Measurements from ENCODE around the gene PROC. TPM values are rescaled to one million over a fixed set of nuclear protein-coding genes. Genes with fewer than 3 reads are reported as not detected.

The PROC gene
- total RNA-seq, 4 donors from 2014 or later: 2.9 to 3.0 TPM; not detected in 2

DNA sequence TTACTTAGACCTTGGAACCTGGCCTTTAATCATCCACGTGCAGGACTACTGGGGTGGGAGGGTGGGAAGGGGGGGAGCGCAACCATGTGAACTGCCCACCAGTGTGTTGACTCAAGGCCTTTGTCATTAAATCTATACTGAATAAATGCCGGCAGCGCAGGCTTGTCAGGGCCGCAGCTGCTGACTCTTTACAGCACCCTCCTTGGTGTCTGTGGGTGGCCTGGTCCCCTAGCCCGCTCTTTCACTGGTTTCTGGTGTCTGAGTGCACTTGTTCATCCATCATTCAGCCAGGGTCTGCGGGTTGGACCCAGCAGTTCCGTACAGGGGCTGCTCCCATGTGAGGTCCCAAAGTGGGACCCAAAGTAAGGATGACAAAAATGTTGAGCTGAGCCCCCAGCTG is 42.0 kb upstream of the PROC start:
- WGBS, 2 donors (ENCODE audit: low coverage in 1 of 2): 93 to 95% methylated on average over 3 to 8 of the region's 8 CpGs
- in situ Hi-C loops (cut with MboI; ENCODE audit: low pct_ligation_motif_present in 1 of 4, low pct_unique_long_range_greater_than_20kb in 1 of 4, low sequenced_read_pairs in 3 of 4): no loop called here
- DNase-seq: no peak

DNA sequence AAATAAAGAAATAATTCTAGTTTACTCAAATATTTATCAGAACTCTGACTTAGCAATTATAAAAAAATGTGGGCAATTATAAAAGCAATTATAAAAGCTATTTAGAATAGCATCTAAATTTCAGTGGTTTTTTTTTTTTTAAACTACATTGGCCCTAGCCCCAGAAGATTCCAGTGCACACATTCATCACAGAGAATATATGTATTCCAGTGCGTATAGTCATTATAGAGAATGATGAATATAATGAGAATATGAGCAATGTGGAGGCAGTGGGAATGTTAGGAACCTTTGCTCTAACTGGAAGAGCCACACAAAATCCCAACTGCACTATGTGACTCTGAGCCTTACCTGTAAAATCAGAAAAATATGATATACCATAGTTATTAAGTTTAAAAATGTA is 41.0 kb upstream of the PROC start:
- intact Hi-C loops (cut with DNase I; ENCODE audit: low total_unique reads): no loop called here
- no peak overlapping the region for H3K27ac ChIP-seq
- in situ Hi-C loops (cut with MboI; ENCODE audit: low pct_ligation_motif_present in 1 of 4, low pct_unique_long_range_greater_than_20kb in 1 of 4, low sequenced_read_pairs in 3 of 4): no loop called here
- no peak overlapping the region for H3K4me3 ChIP-seq
- no peaks in the 10 kb centered on the region for H3K27me3 ChIP-seq
- peaks cover 0 to 31% (median 7%) of the 10 kb centered on the region in 4 donors for H3K4me1 ChIP-seq
- no peak for DNase-seq
- WGBS, 2 donors (ENCODE audit: low coverage in 1 of 2): 92% methylated on average over 1 of the region's 1 CpG
- no peak for TF ChIP-seq POLR2AphosphoS5 (IDR thresholded peaks at IDR 0.05)
- TF ChIP-seq EP300 (IDR thresholded peaks at IDR 0.05; ENCODE audit: low read depth): no peak
- TF ChIP-seq POLR2A (IDR thresholded peaks at IDR 0.05): no peak
- TF ChIP-seq, protein P1, sequence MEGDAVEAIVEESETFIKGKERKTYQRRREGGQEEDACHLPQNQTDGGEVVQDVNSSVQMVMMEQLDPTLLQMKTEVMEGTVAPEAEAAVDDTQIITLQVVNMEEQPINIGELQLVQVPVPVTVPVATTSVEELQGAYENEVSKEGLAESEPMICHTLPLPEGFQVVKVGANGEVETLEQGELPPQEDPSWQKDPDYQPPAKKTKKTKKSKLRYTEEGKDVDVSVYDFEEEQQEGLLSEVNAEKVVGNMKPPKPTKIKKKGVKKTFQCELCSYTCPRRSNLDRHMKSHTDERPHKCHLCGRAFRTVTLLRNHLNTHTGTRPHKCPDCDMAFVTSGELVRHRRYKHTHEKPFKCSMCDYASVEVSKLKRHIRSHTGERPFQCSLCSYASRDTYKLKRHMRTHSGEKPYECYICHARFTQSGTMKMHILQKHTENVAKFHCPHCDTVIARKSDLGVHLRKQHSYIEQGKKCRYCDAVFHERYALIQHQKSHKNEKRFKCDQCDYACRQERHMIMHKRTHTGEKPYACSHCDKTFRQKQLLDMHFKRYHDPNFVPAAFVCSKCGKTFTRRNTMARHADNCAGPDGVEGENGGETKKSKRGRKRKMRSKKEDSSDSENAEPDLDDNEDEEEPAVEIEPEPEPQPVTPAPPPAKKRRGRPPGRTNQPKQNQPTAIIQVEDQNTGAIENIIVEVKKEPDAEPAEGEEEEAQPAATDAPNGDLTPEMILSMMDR (IDR thresholded peaks at IDR 0.05): no peak
- no peaks in the 10 kb centered on the region for H3K36me3 ChIP-seq
- H3K9me3 ChIP-seq: no peaks in the 10 kb centered on the region

More for the DNA sequence above, 42.0 kb upstream of the PROC start:
- Histone ChIP-seq H3K36me3 (no peaks in the 10 kb centered on the region), H3K27me3 (no peaks in the 10 kb centered on the region), H3K4me1 (peaks cover 0 to 21% (median 7%) of the 10 kb centered on the region in 4 donors), H3K27ac (no peak overlapping the region), H3K4me3 (no peak overlapping the region), H3K9me3 (no peaks in the 10 kb centered on the region)
- intact Hi-C loops (cut with DNase I; ENCODE audit: low total_unique reads): no loop called here
- TF ChIP-seq POLR2A (IDR thresholded peaks at IDR 0.05) (no peak), POLR2AphosphoS5 (IDR thresholded peaks at IDR 0.05) (no peak), EP300 (IDR thresholded peaks at IDR 0.05; ENCODE audit: low read depth) (no peak)
- TF ChIP-seq, protein P1 (IDR thresholded peaks at IDR 0.05): no peak

DNA sequence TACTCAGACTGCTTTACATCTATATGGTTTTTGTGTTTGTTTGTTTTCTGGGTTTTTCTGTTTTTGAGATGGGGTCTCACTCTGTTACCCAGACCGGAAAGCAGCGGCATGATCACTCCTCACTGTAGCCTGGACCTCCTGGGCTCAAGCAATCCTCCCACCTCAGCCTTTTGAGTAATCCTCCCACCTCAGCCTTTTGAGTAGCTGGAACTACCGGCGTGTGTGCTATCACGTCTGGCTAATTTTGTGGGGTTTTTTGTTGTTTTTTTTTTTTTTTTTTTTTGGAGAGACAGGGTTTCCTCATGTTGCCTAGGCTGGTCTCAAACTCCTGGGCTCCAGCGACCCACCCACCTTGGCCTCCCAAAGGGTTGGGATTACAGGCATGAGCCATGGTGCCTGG is 39.5 kb upstream of the PROC start:
- H3K4me1 ChIP-seq: peaks cover 0 to 38% (median 6%) of the 10 kb centered on the region in 4 donors
- no peaks in the 10 kb centered on the region for H3K27me3 ChIP-seq
- in situ Hi-C loops (cut with MboI; ENCODE audit: low pct_ligation_motif_present in 1 of 4, low pct_unique_long_range_greater_than_20kb in 1 of 4, low sequenced_read_pairs in 3 of 4) (no loop called here), intact Hi-C loops (cut with DNase I; ENCODE audit: low total_unique reads) (no loop called here)
- DNase-seq: no peak
- no peak overlapping the region for H3K27ac ChIP-seq
- no peaks in the 10 kb centered on the region for H3K9me3 ChIP-seq
- H3K4me3 ChIP-seq: no peak overlapping the region
- TF ChIP-seq, protein P1 (IDR thresholded peaks at IDR 0.05): no peak
- TF ChIP-seq POLR2AphosphoS5 (IDR thresholded peaks at IDR 0.05) (no peak), EP300 (IDR thresholded peaks at IDR 0.05; ENCODE audit: low read depth) (no peak), POLR2A (IDR thresholded peaks at IDR 0.05) (no peak)
- WGBS, 2 donors (ENCODE audit: low coverage in 1 of 2): 92 to 94% methylated on average over 6 of the region's 6 CpGs
- H3K36me3 ChIP-seq: no peaks in the 10 kb centered on the region

DNA sequence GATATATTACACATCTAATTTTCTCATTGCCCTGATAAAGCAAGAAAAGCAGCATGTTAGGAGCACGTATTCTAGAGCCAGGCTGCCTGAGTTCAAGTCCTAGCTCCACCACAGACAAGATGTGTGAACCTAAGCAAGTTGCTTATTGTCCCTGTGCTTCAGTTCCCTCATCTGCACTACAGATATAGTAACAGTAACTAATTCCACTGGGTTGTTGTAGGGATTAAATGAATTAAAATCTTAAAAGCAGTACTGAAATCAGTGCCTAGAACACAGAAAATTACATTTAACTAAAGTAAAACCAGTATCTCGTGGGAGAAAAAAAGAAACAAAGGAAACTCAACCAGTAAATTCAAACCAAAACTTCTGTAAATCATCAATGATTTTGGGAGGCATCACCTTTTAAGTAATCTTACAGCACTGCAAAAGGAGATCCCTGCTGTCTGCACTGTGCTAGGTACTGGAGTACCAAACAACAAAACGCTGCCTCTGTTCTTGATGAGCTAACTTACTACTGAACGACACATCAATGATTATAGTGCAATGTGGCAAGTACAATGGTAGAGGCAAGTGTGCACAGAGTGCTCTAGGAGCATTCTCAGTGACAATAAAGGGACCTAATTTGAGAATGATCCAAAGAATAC is 38.4 kb upstream of the PROC start:
- in situ Hi-C loops (cut with MboI; ENCODE audit: low pct_ligation_motif_present in 1 of 4, low pct_unique_long_range_greater_than_20kb in 1 of 4, low sequenced_read_pairs in 3 of 4) (no loop called here), intact Hi-C loops (cut with DNase I; ENCODE audit: low total_unique reads) (loop anchor here (2.0 kb wide), 1 partner anchor 27 kb away; no protein-coding TSS in a partner anchor)
- H3K27me3 ChIP-seq: no peaks in the 10 kb centered on the region
- 52 to 74% methylated on average over 4 of the region's 4 CpGs for WGBS, 2 donors (ENCODE audit: low coverage in 1 of 2)
- DNase-seq: no peak
- TF ChIP-seq POLR2A (IDR thresholded peaks at IDR 0.05) (no peak), POLR2AphosphoS5 (IDR thresholded peaks at IDR 0.05) (no peak), EP300 (IDR thresholded peaks at IDR 0.05; ENCODE audit: low read depth) (no peak)
- TF ChIP-seq, protein P1 (IDR thresholded peaks at IDR 0.05): no peak
- no peaks in the 10 kb centered on the region for H3K9me3 ChIP-seq
- peaks cover 0 to 44% (median 4%) of the 10 kb centered on the region in 4 donors for H3K4me1 ChIP-seq
- H3K27ac ChIP-seq: no peak overlapping the region
- no peak overlapping the region for H3K4me3 ChIP-seq
- H3K36me3 ChIP-seq: no peaks in the 10 kb centered on the region
